Measurements from ENCODE around the gene NKAIN2.
"Not testable (repeated sequence)": the region's sequence is repeated elsewhere in the genome, so short reads cannot be mapped to it uniquely, and the experiment has no call there.

NKAIN2 gene

GRCh38 chr6:124536842-124537191 lies 733.2 kb downstream of the NKAIN2 start:
- DNase-seq (ENCODE audit: low read depth) = no peak
- no peak overlapping the region for H3K4me3 ChIP-seq (ENCODE audit: low read depth, low read length)
- no peak for TF ChIP-seq CTCF (IDR thresholded peaks at IDR 0.05; ENCODE audit: low read depth, low read length, missing control alignments)
- in situ Hi-C loops (cut with HindIII; ENCODE audit: low sequenced_read_pairs) = no loop called here

- no peak for TF ChIP-seq CTCF (IDR thresholded peaks at IDR 0.05; ENCODE audit: low read depth, low read length, missing control alignments)
- no peak overlapping the region for H3K4me3 ChIP-seq (ENCODE audit: low read depth, low read length)
- in situ Hi-C loops (cut with HindIII; ENCODE audit: low sequenced_read_pairs) = no loop called here
- no peak for DNase-seq (ENCODE audit: low read depth)
Measured at GRCh38 chr6:124539096-124539495, 735.4 kb downstream of the NKAIN2 start.

- no peak for TF ChIP-seq CTCF (IDR thresholded peaks at IDR 0.05; ENCODE audit: low read depth, low read length, missing control alignments)
- in situ Hi-C loops (cut with HindIII; ENCODE audit: low sequenced_read_pairs) = no loop called here
- H3K4me3 ChIP-seq (ENCODE audit: low read depth, low read length) = no peak overlapping the region
- DNase-seq (ENCODE audit: low read depth) = no peak
Measured at GRCh38 chr6:124541573-124541972, 737.9 kb downstream of the NKAIN2 start.

- no peak for TF ChIP-seq CTCF (IDR thresholded peaks at IDR 0.05; ENCODE audit: low read depth, low read length, missing control alignments)
- DNase-seq (ENCODE audit: low read depth) = no peak
- H3K4me3 ChIP-seq (ENCODE audit: low read depth, low read length) = no peak overlapping the region
- in situ Hi-C loops (cut with HindIII; ENCODE audit: low sequenced_read_pairs) = no loop called here
Measured at GRCh38 chr6:124546601-124547000, 742.9 kb downstream of the NKAIN2 start.

- in situ Hi-C loops (cut with HindIII; ENCODE audit: low sequenced_read_pairs) = no loop called here
- DNase-seq (ENCODE audit: low read depth) = no peak
- no peak overlapping the region for H3K4me3 ChIP-seq (ENCODE audit: low read depth, low read length)
- no peak for TF ChIP-seq CTCF (IDR thresholded peaks at IDR 0.05; ENCODE audit: low read depth, low read length, missing control alignments)
Measured at GRCh38 chr6:124551711-124552233, 748.1 kb downstream of the NKAIN2 start.

GRCh38 chr6:124557873-124558272 lies 754.2 kb downstream of the NKAIN2 start:
- in situ Hi-C loops (cut with HindIII; ENCODE audit: low sequenced_read_pairs) = no loop called here
- no peak overlapping the region for H3K4me3 ChIP-seq (ENCODE audit: low read depth, low read length)
- DNase-seq (ENCODE audit: low read depth) = no peak
- no peak for TF ChIP-seq CTCF (IDR thresholded peaks at IDR 0.05; ENCODE audit: low read depth, low read length, missing control alignments)

- in situ Hi-C loops (cut with HindIII; ENCODE audit: low sequenced_read_pairs); DNase-seq (ENCODE audit: low read depth); H3K4me3 ChIP-seq (ENCODE audit: low read depth, low read length): not testable (repeated sequence)
Measured at GRCh38 chr6:124560078-124560477, 756.4 kb downstream of the NKAIN2 start.
